NCI-H146 treated with DMSO at 0.1 percent for 48 hours (cell line): ENCODE results near the gene GLTP.
A peak's percentile ranks its signal among the peaks of the same experiment; 100 is the strongest.
"Not testable (repeated sequence)": the region's sequence is repeated elsewhere in the genome, so short reads cannot be mapped to it uniquely, and the experiment has no call there.

ENCODE experiments used
- DNase-seq: peaks from one replicate; lab custom pipeline; 2025; ENCODE audit not compliant: unreplicated experiment; lab: John Stamatoyannopoulos, UW

The GLTP gene, protein sequence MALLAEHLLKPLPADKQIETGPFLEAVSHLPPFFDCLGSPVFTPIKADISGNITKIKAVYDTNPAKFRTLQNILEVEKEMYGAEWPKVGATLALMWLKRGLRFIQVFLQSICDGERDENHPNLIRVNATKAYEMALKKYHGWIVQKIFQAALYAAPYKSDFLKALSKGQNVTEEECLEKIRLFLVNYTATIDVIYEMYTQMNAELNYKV

DNA sequence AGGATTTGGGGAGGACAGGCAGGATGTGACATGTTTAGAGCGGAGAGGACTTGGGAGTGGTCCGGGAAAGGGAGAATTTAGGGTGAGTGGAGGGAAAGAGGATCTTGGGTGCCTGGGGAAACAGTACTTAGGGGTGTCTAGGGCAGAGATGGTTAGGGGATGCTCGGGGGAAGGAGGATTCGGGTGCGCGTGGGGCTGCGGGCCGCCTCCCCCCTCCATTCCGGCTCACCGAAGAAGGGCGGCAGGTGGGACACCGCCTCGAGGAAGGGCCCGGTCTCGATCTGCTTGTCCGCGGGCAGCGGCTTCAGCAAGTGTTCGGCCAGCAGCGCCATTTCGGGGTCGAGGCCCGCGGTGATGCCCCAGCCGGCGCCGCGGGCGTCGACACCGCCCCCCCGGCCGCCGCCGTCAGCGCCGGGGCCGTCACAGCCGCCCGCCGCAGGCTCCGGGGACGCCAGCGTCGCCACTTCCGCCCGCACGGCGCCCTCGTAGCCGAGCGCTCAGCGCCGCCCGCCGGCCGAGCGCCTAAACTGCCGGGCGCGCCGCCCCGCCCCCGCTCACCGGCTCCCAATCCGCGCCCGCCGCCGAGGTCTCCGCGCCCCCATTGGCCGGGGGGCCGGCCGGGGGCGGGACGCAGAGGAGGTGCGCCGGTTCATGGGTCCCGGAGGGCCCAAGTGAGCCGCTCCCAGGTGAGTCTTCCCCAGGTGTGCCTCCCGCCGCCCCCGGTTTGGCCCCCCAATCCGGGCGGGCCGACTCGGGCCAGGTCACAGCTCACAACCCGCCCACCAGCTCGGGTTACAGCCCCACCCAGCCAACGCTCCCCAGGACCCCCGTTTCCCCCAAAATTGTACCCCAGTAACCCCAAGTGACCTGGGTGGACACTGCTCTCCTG, at the start of gene GLTP:
TSS of gene GLTP (minus strand) at position 499 of the 889 bp plus-strand sequence. CDS start at position 332, 167 bp downstream.
- DNase-seq: peak; percentile 76

DNA sequence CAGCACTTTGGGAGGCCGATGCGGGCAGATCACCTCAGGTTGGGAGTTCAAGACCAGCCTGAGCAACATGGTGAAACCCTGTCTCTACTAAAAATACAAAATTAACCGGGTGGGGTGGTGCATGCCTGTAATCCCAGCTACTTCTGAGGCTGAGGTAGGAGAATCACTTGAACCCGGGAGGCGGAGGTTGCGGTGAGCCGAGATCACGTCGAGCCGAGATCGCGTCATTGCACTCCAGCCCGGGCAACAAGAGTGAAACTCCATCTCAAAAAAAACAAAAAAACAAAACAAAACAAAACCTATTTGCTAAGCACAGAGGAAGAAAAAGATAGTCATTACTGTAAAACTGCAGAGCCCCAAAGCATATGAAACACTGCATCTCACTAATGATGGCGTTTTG, 49.0 kb upstream of the GLTP start:
- DNase-seq: not testable (repeated sequence)

DNA sequence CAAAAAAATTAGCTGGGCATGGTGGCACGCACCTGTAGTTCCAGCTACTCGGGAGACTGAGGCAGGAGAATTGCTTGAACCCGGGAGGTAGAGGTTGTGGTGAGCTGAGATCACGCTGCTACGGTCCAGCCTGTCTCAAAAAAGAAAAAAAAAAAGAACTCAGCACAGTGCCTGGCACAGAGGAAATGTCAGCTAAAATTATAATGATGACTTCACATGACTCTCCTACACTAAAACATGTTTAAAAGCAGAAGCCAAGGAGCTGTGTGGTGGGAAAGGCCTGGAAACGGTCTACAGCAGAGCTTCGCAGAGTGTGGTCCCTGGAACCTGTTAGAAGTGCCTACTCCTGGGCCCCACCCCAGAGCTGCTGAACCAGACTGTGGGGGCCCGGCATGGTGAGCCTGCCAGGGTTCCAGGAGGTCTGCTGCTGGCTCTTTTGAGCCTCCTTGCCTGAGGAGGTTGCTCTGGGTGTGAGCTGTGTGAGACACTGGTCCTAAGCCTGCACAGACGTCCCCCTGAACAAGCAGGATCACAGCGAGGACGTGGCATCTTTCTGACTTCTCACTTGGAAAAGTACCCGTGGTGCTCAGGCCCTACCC, 47.8 kb upstream of the GLTP start:
- no peak for DNase-seq

DNA sequence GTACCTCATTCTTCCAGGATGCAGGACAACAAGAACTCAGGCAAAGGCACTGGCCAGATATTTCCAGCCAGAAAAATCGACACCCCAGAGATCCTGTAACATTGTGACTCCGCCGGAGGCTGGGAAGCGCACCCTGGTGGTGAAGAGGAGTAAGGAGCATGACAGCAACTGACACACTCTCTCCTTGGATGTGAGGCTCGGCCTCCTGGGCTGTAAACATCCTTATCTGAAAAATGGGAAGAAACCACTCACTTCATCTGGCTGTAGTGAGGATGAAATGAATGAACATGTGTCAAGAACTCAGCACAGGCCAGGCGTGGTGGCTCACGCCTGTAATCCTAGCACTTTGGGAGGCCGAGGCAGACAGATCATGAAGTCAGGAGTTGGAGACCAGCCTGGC, 47.3 kb upstream of the GLTP start:
- peak; percentile 4 for DNase-seq

DNA sequence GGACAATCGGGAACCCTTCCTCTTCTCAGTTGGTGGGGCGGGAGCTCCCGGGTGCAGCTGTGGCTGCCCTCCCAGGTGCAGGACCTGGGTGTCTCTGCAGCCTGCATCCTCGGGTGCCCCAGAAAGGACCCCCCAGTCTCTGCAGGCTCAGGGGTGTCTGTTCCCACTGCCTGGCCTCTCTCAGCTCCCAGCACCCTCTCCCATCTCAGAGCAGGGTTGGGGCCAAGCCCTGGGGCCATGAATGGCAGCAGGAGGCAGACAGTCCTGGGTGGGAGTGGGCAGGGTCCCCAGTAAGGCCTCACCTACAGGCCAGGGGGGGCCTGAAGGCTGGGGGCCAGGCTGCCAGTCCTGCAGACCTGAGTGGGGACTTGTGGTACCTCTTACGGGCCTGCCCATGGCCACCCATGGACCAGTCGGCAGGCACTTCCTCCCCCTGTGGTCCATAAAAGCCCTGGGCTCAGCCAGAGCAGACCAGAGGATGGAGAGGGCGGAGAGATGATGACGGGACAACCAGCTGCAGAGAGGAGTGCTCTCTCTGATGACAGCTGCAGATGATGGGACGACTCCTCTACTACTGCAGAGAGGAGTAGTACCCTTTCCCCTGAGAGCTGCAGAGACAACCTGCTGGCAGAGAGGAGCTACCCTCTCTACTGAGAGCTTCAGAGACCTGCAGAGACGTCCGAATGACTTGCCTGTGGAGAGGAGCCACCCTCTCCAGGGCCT, 46.3 kb upstream of the GLTP start:
- DNase-seq: no peak

GRCh38 chr12:109926016-109926415, 45.7 kb upstream of the GLTP start:
- no peak for DNase-seq

DNA sequence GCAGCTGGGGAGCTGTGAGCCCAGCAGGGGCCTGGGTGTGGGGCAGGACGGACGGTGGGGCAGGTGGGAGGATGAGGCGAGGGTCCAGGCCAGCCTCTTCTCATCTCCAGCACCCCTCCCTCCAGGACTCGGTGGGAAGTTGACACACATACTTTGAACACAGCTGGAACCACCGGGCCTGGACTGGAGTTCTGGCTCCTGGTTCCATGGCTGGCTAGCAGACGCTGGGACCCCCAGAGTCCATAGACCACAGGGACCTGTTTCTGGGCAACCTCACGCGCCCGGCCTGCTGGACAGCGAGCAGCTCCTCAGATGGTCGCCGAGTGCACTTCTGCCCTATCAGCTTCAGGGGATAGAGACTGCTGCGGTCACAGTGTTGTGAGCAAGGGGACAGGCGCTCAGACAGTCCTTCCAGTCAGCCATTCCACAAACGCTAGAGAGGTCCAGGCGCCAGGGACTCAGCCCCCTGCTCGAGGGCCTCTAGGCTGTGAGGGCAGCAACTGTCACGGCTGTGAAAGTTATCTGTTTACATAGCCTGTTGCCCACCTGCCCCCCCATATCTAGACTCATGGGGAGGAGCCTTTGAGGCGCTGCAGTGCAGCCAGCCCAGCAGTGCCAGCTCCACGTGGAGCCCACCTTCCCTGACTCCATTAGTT, 45.0 kb upstream of the GLTP start:
- DNase-seq: no peak

- DNase-seq: no peak
Observed at GRCh38 chr12:109923481-109924245, 43.3 kb upstream of the GLTP start.

- DNase-seq: no peak
Observed at GRCh38 chr12:109923038-109923437, 42.7 kb upstream of the GLTP start.

GRCh38 chr12:109921982-109922381, 41.6 kb upstream of the GLTP start:
- no peak for DNase-seq

DNA sequence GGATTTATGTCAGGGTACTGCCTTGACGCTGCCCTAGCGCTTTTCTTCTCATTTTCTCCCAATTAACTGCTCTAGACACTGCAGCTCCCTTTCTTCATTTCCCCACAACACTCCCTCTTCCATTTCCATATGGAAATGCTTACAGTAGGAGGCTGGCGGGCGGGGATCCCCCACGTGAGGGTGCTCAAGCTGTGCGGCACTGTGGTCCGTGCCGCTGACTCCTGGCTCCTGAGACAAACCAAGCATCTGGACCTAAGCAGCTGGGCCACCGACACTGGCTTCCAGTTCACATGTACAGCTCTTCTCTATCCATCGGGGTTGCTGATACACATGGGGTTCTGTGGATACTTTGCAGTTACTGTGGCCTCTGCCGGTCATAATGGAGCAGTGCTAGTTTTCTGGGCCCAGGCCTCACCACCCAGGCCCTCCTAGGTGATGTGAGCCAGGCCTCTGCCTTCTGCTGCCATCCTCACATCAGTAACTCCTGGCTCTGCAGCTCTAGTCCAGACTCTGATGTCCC, 40.0 kb upstream of the GLTP start:
- DNase-seq: no peak

DNA sequence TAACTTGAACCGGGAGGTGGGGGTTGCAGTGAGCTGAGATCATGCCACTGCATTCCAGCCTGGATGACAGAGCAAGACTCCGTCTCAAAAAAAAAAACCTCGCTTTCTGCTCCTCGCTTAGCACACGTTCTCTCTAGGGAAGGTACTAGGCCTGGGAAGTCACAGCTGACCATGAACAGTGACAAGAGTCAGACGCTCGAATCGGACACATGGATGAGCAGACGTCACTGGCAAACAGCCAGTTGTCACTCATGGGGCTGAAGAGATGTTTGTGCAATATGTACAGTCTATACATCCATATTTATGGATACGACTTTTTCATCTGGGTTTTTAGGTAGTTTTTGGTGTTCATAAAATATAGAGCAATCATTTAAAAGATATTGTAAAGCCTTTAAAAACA, 39.1 kb upstream of the GLTP start:
- DNase-seq: no peak

DNA sequence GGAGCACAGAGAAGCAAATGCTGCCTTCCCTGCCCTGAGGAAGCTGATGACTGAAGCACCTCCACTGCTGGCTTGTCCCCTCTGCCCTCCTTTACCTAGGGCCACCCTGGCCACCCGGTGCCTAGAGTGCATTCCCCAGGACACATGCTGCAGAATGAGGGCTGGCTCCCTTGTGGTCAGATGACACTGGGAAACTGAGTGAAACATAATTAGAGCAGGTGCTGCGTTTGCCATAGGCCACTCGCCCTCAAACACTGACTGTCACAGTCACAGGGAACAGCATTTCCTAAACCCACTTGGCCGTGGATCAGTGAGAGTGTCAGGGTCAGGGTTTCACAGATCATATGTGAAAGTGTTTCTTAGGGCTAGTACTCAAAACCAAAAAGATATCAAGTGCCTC, 35.7 kb upstream of the GLTP start:
- DNase-seq: no peak

DNA sequence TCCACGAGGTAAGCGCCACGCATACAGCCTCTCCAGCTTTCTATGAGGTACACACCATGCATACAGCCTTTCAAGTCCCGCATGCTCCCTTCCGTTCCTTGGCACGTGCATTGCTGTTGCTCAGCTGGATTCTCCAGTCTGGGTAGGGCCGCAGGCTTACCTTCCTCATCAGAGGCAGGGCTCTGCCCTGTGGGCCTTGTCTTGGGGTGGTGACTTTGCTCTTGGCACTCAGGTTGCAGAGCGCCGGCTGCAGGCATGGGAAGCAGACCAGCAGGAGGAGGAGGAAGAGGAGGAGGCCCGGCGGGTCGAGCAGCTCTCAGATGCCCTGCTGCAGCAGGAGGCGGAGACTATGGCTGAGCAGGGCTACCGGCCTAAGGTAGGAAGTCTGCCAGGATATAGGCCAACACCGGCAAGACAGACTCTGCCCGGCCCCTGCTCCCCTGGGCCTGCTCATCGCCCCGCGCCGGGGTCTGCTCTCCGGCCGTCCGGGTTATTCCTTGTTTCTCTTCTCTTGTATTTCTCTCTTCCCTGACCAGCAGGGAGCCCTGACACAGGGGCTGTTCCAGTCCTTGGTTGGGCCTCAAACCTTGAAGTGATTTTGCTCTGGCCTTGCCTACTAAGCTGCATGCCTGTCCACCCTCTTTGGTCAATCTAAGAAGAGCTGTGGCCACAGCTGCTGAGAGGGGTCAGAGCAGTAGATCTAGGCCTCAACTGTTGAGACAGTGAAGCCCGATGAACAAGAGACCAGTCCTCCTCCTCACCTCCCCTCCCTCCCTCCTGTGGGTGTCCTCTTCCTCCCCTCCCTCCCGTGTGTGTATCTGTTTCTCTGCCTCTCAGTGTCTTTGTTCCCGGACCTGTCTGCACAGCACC, 35.1 kb upstream of the GLTP start:
- DNase-seq: no peak

DNA sequence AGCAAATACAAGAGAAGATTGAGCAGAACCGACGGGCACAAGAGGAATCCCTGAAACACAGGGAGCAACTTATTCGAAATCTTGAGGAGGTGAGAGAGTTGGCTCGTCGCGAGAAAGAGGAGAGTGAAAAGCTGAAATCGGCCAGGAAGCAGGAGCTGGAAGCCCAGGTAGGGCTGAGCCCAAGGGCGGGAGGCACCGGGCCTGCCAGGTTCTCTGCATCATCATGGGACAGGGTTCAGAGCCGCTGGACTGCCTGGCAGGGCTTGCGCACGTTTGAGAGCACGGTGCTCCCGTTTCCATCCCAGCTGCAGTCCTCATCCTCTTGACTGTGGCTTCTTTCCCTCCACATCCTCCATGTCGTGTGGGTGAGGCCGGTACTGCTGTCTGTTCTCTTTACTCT, 34.1 kb upstream of the GLTP start:
- no peak for DNase-seq

GRCh38 chr12:109912855-109913321, 32.5 kb upstream of the GLTP start:
- DNase-seq: no peak

GRCh38 chr12:109910969-109911348, 30.6 kb upstream of the GLTP start:
- no peak for DNase-seq

DNA sequence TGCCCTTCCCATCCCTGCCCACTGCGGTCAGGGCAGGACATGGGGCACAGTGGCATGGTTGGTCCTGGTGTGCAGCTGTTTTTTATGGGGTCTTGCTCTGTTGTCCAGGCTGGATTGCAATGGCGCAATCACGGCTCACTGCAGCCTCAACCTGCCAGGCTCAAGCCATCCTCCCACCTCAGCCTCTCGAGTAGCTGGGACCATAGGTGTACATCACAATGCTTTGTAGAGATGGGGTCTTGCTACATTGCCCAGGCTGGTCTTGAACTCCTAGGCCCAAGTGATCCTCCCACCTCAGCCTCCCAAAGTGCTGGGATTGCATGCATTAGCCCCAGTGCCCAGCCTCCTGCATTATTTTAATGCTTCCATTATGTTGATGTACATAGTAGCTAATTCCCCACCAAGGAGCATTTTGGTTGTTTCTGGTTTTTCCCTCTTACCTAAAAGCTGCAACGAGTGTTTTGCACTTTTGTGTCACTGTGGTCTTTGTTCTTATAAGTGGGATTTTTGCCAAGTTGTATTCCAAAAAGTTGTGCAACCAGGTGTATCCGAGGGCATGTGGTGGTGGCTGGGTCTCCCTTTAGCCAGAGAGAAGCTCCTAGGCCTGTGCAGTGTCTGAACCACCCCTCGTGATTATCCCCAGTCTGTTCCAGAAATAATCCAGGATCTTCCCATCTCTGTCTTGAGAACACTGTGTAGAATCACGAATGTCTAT, 30.1 kb upstream of the GLTP start:
- DNase-seq: no peak
